ENCODE results near the gene ADAM12.

- TF ChIP-seq CTCF (IDR thresholded peaks at IDR 0.05) (no peak), POLR2A (IDR thresholded peaks at IDR 0.05) (no peak), POLR2AphosphoS5 (IDR thresholded peaks at IDR 0.05; ENCODE audit: insufficient read depth in 1 of 2, low read depth in 1 of 2) (no peak)
Measured at GRCh38 chr10:126072622-126073021, 315.7 kb downstream of the ADAM12 start.
